ENCODE results near the gene FCRL1. TPM values are rescaled to one million over a fixed set of nuclear protein-coding genes. Genes with fewer than 3 reads are reported as not detected.
A peak's percentile ranks its signal among the peaks of the same experiment; 100 is the strongest.

FCRL1 gene
- 100 to 1,000 TPM; 294 to 743 (median 458) TPM for polyA plus RNA-seq (ENCODE audit: low read depth in 6 of 6)

GRCh38 chr1:157819896-157820295, at the start of gene FCRL1:
Gene FCRL1 (minus strand): TSS chr1:157820120. CDS start chr1:157820037, 83 bp downstream.
- H3K4me3 Mint-ChIP-seq = no peak within 1 kb of the TSS
- H3K9me3 Mint-ChIP-seq = no peaks in the 10 kb centered on the region
- peak within 1 kb of the TSS in 2 of 6 donors; percentile 43 to 92 for H3K27ac Mint-ChIP-seq
- peak; percentile 95 for ATAC-seq (ENCODE audit: low read depth in 2 of 2)
- H3K36me3 Mint-ChIP-seq = peaks cover 14 to 15% of the 10 kb centered on the region in 2 donors
- H3K27me3 Mint-ChIP-seq = no peaks in the 10 kb centered on the region
- peaks cover 37 to 60% (median 42%) of the 10 kb centered on the region in 3 donors for H3K4me1 Mint-ChIP-seq
- DNase-seq = peak; percentile 68

GRCh38 chr1:157868654-157869053, 48.7 kb upstream of the FCRL1 start:
- no peaks in the 10 kb centered on the region for H3K9me3 Mint-ChIP-seq
- no peak overlapping the region for H3K4me3 Mint-ChIP-seq
- ATAC-seq (ENCODE audit: low read depth in 2 of 2) (no peak), DNase-seq (no peak)
- peaks cover 9 to 16% (median 14%) of the 10 kb centered on the region in 3 donors for H3K4me1 Mint-ChIP-seq
- no peak overlapping the region for H3K27ac Mint-ChIP-seq
- no peaks in the 10 kb centered on the region for H3K36me3 Mint-ChIP-seq
- no peaks in the 10 kb centered on the region for H3K27me3 Mint-ChIP-seq

- H3K36me3 Mint-ChIP-seq = no peaks in the 10 kb centered on the region
- DNase-seq = peak; percentile 17
- H3K9me3 Mint-ChIP-seq = no peaks in the 10 kb centered on the region
- H3K27me3 Mint-ChIP-seq = no peaks in the 10 kb centered on the region
- H3K27ac Mint-ChIP-seq = peak overlapping the region in 4 of 6 donors; percentile 30 to 85 (median 53)
- ATAC-seq (ENCODE audit: low read depth in 2 of 2) = peak in 1 of 2 donors; percentile 48
- H3K4me1 Mint-ChIP-seq = peaks cover 20 to 22% (median 20%) of the 10 kb centered on the region in 3 donors
- peak overlapping the region in 2 of 8 donors; percentile 25 to 51 for H3K4me3 Mint-ChIP-seq
Measured at GRCh38 chr1:157862114-157863070, 42.5 kb upstream of the FCRL1 start.

DNA sequence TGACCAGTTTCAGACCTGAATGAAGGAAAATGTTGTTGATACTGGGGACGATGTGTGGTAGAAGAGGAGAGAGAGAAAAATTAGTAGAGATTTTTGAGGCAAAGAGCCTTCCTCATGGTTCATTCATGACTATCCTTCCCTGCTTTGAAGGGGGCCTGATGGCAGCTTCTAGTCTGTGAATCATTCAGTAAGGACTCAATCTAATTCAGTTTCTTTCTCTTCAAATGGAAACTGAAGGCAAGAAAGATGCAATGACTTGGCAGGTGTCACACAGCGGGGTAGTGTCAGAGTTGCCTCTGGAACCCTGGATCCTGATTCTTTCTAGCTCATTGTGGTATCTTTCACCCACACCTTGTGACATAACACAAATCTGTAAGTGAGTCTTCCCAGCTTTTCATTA, 36.6 kb upstream of the FCRL1 start:
- DNase-seq = no peak
- Mint-ChIP-seq H3K4me3 (no peak overlapping the region), H3K27ac (peak overlapping the region in 2 of 6 donors; percentile 22 to 96), H3K36me3 (peaks cover 0 to 9% of the 10 kb centered on the region in 2 donors), H3K4me1 (peaks cover 21 to 26% (median 22%) of the 10 kb centered on the region in 3 donors), H3K27me3 (no peaks in the 10 kb centered on the region), H3K9me3 (no peaks in the 10 kb centered on the region)
- no peak for ATAC-seq (ENCODE audit: low read depth in 2 of 2)

DNA sequence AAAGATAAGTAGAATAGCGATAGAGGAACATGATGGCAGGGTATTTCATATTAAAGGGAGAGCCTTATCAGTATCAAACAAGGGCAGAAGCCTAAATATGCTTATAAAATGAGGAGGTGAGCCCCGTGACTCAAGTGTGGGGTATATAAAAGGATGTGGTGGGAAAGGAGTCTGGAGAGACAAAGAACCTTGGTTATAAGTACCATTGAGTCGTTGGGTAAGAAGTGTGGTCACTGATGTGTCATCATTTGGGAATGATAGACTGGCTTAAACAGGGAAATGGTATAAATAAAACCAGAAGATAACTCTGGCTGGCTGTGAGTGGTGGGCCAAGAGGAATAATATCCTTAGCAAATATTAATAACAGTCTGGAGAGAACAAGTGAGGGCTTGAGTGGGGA, 32.6 kb upstream of the FCRL1 start:
- Mint-ChIP-seq H3K4me3 (no peak overlapping the region), H3K36me3 (peaks cover 0 to 11% of the 10 kb centered on the region in 2 donors), H3K4me1 (peaks cover 36 to 46% (median 43%) of the 10 kb centered on the region in 3 donors), H3K9me3 (no peaks in the 10 kb centered on the region), H3K27ac (peak overlapping the region in 2 of 6 donors; percentile 7 to 78), H3K27me3 (no peaks in the 10 kb centered on the region)
- DNase-seq (no peak), ATAC-seq (ENCODE audit: low read depth in 2 of 2) (no peak)

GRCh38 chr1:157849229-157849875, 29.4 kb upstream of the FCRL1 start:
- ATAC-seq (ENCODE audit: low read depth in 2 of 2) (peak; percentile 95 to 97), DNase-seq (peak; percentile 63)
- H3K27me3 Mint-ChIP-seq = no peaks in the 10 kb centered on the region
- H3K36me3 Mint-ChIP-seq = peaks cover 0 to 11% of the 10 kb centered on the region in 2 donors
- peak overlapping the region; percentile 66 to 92 (median 86) for H3K4me3 Mint-ChIP-seq
- H3K27ac Mint-ChIP-seq = peak overlapping the region; percentile 82 to 97 (median 96)
- H3K9me3 Mint-ChIP-seq = no peaks in the 10 kb centered on the region
- H3K4me1 Mint-ChIP-seq = peaks cover 42 to 68% (median 47%) of the 10 kb centered on the region in 3 donors

DNA sequence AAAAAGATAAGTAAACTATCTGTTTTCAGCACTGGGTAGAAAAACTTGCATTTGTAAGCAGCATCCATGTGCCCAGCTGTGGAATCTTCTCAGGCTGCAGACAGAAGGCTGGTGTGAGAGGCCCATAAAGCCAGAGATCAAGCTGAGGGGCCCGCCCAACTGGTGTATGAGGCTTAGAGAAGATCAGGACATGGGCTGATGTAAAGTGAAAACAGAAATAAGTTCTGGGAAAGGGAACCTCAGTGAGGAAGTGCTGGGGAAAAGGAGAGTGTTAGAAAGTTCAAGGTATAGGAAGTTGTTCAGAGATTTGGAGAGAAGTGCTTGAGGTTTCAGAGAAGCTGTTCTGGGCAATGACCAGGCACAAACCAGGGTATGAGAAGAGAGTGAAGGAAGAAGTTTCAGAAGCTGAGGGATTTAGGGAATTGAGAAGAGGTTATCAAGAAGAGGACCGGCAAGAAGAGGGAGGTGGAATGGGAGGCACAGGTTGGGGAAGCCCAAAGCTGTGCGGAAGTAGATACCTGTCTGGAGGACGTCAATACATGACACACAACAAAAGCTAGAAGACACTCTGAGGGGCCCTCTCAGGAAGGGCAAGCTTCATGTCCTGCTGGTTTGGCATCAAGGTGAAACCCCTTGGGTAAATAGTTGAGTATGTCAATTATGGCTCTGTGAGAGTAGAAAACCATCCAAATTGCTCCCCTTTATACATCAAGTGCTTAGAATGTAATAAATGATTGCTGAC, 24.3 kb upstream of the FCRL1 start:
- peak; percentile 25 to 40 for ATAC-seq (ENCODE audit: low read depth in 2 of 2)
- Mint-ChIP-seq H3K36me3 (no peaks in the 10 kb centered on the region), H3K4me3 (peak overlapping the region in 7 of 8 donors; percentile 1 to 82 (median 47)), H3K9me3 (no peaks in the 10 kb centered on the region), H3K27me3 (no peaks in the 10 kb centered on the region), H3K4me1 (peaks cover 44 to 77% (median 50%) of the 10 kb centered on the region in 3 donors), H3K27ac (peak overlapping the region; percentile 39 to 97 (median 64))
- no peak for DNase-seq

- peak; percentile 62 to 81 for ATAC-seq (ENCODE audit: low read depth in 2 of 2)
- H3K4me1 Mint-ChIP-seq = peaks cover 45 to 78% (median 53%) of the 10 kb centered on the region in 3 donors
Measured at GRCh38 chr1:157842939-157843338, 23.0 kb upstream of the FCRL1 start.

DNA sequence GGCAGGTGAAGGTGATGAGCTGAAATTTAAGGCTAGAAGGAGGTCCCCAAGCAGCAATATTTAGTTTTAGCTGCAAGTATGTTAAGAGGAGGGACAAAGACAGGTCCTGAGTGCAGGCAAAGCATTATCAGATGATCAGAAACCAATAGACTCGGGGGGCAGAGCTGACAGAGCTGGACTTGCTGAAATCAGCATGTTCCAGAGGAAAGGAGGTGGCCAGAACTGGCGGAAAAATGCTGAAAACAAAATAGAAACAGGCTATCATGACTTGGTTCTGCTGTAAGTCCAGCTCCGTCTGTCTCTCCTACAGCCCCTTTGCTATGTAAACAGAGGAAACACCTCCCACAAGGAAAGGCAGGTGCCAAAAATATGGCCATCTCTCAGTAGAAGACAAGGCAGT, 21.8 kb upstream of the FCRL1 start, which contains the start of gene CD5L:
Gene CD5L, minus strand, starts transcription at position 101 of the 400 bp plus-strand sequence. CDS start 107 bp downstream, outside the sequence.
- Mint-ChIP-seq H3K36me3 (no peaks in the 10 kb centered on the region), H3K4me3 (peak within 1 kb of the TSS in 7 of 8 donors; percentile 6 to 72 (median 53))
- no peak for ATAC-seq (ENCODE audit: low read depth in 2 of 2)

More at GRCh38 chr1:157842939-157843338, 23.0 kb upstream of the FCRL1 start:
- Mint-ChIP-seq H3K36me3 (no peaks in the 10 kb centered on the region), H3K9me3 (no peaks in the 10 kb centered on the region), H3K27ac (peak overlapping the region in 5 of 6 donors; percentile 1 to 79 (median 50)), H3K4me3 (peak overlapping the region; percentile 6 to 72 (median 46)), H3K27me3 (no peaks in the 10 kb centered on the region)
- DNase-seq = no peak

DNA sequence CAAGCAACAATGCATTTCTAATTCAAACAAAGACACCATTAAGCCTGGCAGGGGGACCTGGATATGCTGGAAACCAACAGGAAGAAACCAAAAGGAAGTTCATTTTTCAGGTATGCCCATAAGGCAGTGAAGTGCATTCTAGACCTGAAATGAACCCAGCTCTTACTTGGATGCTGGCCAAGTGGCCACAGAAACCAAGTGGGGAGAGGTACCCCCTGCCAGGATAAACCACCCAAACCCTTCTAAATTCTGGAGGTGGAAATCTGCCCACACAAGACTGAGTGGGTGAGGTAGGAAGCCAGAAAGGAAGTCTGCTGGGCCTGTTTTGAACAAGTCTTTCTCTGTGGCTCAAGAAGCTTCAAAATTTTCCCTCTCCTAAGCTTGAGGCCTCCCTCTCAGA, 19.0 kb upstream of the FCRL1 start:
- ATAC-seq (ENCODE audit: low read depth in 2 of 2) (no peak), DNase-seq (no peak)
- peaks cover 0 to 3% (median 0%) of the 10 kb centered on the region in 7 donors for H3K9me3 Mint-ChIP-seq
- H3K36me3 Mint-ChIP-seq = no peaks in the 10 kb centered on the region
- peaks cover 35 to 58% (median 46%) of the 10 kb centered on the region in 3 donors for H3K4me1 Mint-ChIP-seq
- H3K4me3 Mint-ChIP-seq = peak overlapping the region in 1 of 8 donors; percentile 13
- peak overlapping the region in 2 of 6 donors; percentile 62 to 64 for H3K27ac Mint-ChIP-seq
- H3K27me3 Mint-ChIP-seq = no peaks in the 10 kb centered on the region

More for the DNA sequence above, 21.8 kb upstream of the FCRL1 start, which contains the start of gene CD5L:
- Mint-ChIP-seq H3K9me3 (no peaks in the 10 kb centered on the region), H3K4me1 (peaks cover 46 to 77% (median 54%) of the 10 kb centered on the region in 3 donors), H3K27me3 (no peaks in the 10 kb centered on the region), H3K27ac (peak within 1 kb of the TSS in 3 of 6 donors; percentile 66 to 79 (median 75))
- no peak for DNase-seq

DNA sequence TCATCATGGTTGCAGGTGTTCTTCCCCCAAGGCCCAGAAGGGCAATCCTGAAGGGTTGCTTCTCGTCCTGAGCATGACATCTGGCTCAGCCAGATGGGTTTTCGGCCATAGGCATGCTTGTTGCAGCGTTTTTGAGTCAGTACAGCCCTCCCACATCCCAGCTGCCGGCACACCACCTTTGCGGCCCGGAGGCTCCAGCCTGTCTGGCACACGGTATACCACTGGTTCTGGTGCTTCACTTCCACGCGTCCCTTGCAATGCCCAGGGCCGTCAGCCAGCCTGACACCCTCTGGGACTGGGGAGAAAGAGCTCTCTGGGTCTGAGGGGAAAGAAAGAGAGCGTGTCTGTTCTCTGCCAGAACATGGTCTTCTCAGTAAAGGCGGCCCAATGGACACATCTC, 14.5 kb upstream of the FCRL1 start:
- Mint-ChIP-seq H3K27ac (peak overlapping the region in 3 of 6 donors; percentile 53 to 63 (median 63)), H3K36me3 (no peaks in the 10 kb centered on the region), H3K9me3 (peaks cover 0 to 3% (median 0%) of the 10 kb centered on the region in 7 donors), H3K4me3 (peak overlapping the region in 1 of 8 donors; percentile 20), H3K27me3 (no peaks in the 10 kb centered on the region), H3K4me1 (peaks cover 28 to 53% (median 44%) of the 10 kb centered on the region in 3 donors)
- ATAC-seq (ENCODE audit: low read depth in 2 of 2) (no peak), DNase-seq (no peak)

GRCh38 chr1:157833145-157833544, 13.2 kb upstream of the FCRL1 start:
- H3K27ac Mint-ChIP-seq = peak overlapping the region in 3 of 6 donors; percentile 9 to 73 (median 68)
- DNase-seq (no peak), ATAC-seq (ENCODE audit: low read depth in 2 of 2) (peak; percentile 33 to 61)
- peaks cover 32 to 53% (median 45%) of the 10 kb centered on the region in 3 donors for H3K4me1 Mint-ChIP-seq
- H3K27me3 Mint-ChIP-seq = no peaks in the 10 kb centered on the region
- H3K36me3 Mint-ChIP-seq = no peaks in the 10 kb centered on the region
- H3K9me3 Mint-ChIP-seq = peaks cover 0 to 5% (median 0%) of the 10 kb centered on the region in 7 donors
- peak overlapping the region in 2 of 8 donors; percentile 37 to 48 for H3K4me3 Mint-ChIP-seq
